Aorta (tissue), 5 donors: ENCODE results near the gene ZBTB40. TPM values are rescaled to one million over a fixed set of nuclear protein-coding genes. Genes with fewer than 3 reads are reported as not detected.

Experiments
- ATAC-seq: fragments of 200-7000 bp; cut with Tn5 transposase; one replicate; pipeline ENCODE4 v1.9.1; 2022; ENCODE audit warnings: moderate library complexity; ENCODE audit not compliant: low FRiP score
- DNase-seq, 2 donors: peaks; one replicate each; pipeline ENCODE4 v3.0.0-alpha.2; 2020
- H3K27ac ChIP-seq, 2 donors: one replicate each; pipeline ENCODE4 v1.5.1; 2013; ENCODE audit warnings: low read length in 2 of 2, mild to moderate bottlenecking in 2 of 2, moderate library complexity in 2 of 2, control low read depth in 1 of 2, inconsistent platforms in 1 of 2, low read depth in 1 of 2
- H3K27me3 ChIP-seq, 2 donors: one replicate each; pipeline ENCODE4 v1.6.1; 2013; ENCODE audit warnings: control low read depth in 1 of 2, low read length in 1 of 2, mild to moderate bottlenecking in 1 of 2, moderate library complexity in 1 of 2; ENCODE audit not compliant: insufficient read depth in 2 of 2, control insufficient read depth in 1 of 2
- H3K36me3 ChIP-seq, 2 donors: one replicate each; pipeline ENCODE4 v1.6.1; 2013; ENCODE audit warnings: control low read depth in 1 of 2, low read length in 1 of 2, mild to moderate bottlenecking in 1 of 2; ENCODE audit not compliant: insufficient read depth in 2 of 2, control insufficient read depth in 1 of 2
- H3K4me1 ChIP-seq, 2 donors: one replicate each; pipeline ENCODE4 v1.6.1; 2013; ENCODE audit warnings: low read length in 2 of 2, control low read depth in 1 of 2, mild to moderate bottlenecking in 1 of 2, moderate library complexity in 1 of 2; ENCODE audit not compliant: insufficient read depth in 2 of 2, control insufficient read depth in 1 of 2
- H3K4me3 ChIP-seq, 2 donors: one replicate each; pipeline ENCODE4 v1.5.1; 2013; ENCODE audit warnings: low read length in 2 of 2, control low read depth in 1 of 2, mild to moderate bottlenecking in 1 of 2
- H3K9me3 ChIP-seq: one replicate; pipeline ENCODE4 v1.6.1; 2013; ENCODE audit warnings: mild to moderate bottlenecking, low read length; ENCODE audit not compliant: control insufficient read depth
- WGBS, 2 donors: extraction: QIAGEN DNeasy Blood & Tissue Kit; methylation state at CpG; one replicate each; pipeline ENCODE4 v1.1.7; 2013; 5-methylcytosine and 5-hydroxymethylcytosine counted together
- intact Hi-C, 2 donors: fragments of 100-400 bp; cut with DNase I; formaldehyde crosslinking; loops; one replicate each; pipeline versions ENCODE4 v1.14.2 to v1.15.0; 2022
- polyA plus RNA-seq, 2 donors: library from polyadenylated mRNA; stranded (reverse); fragments of 200-250 nt; gene quantifications; one replicate each; pipeline ENCODE4 v1.2.3, GENCODE V29; 2013
- total RNA-seq, 2 donors: library from RNA; stranded (reverse); fragmentation: NEBNext Ultra II Directional; extraction: Animal tissue kit (Norgen Biotek cat#: 25700); gene quantifications; one replicate each; pipeline ENCODE4 v1.2.1, GENCODE V29; 2021
- donor health status: healthy with polysubstance abuse.
- donor health status: Bipolar disorder and iron deficiency.
- donor health status: DM: no; HTN: no; CAD: no.
- donor health status: DM: no; HTN: no; CAD: no.
- donor health status: DM: yes; HTN: yes; CAD: no.

The ZBTB40 gene
- total and polyA plus RNA-seq, 4 donors: 4.4 to 24.9 (median 20.2) TPM

DNA sequence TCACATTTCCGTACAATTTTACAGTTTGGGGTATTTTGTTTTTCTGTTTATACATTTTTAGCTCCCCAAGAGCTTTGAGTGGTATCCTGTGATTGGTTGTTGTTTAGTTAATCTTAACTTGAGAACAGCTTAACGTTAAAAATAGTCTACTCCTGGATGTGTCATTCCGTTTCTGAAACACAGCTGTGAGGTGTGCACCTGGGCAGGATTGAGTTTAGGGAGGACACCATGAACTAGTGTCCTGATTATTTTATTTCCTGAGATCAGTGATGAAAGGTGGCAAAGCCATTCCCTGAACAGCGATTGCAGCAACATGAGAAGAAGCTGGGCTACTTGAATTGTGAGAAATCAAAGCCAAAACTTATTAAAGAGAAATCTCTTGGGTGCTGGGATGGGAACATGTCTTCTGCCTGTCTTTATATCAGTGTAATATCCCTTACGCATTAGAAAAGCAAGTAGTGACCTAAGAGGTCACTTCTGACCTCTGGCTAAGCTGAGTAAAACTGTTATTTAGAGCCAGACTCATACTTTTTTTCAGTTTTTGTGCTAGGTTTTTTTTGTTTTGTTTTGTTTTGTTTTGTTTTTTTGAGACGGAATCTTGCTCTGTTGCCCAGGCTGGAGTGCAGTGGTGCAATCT is 43.4 kb downstream of the ZBTB40 start:
- peaks cover 0 to 2% of the 10 kb centered on the region in 2 donors for H3K36me3 ChIP-seq
- WGBS, 2 donors: 78 to 81% methylated on average over 6 of the region's 6 CpGs
- H3K27me3 ChIP-seq: no peaks in the 10 kb centered on the region

DNA sequence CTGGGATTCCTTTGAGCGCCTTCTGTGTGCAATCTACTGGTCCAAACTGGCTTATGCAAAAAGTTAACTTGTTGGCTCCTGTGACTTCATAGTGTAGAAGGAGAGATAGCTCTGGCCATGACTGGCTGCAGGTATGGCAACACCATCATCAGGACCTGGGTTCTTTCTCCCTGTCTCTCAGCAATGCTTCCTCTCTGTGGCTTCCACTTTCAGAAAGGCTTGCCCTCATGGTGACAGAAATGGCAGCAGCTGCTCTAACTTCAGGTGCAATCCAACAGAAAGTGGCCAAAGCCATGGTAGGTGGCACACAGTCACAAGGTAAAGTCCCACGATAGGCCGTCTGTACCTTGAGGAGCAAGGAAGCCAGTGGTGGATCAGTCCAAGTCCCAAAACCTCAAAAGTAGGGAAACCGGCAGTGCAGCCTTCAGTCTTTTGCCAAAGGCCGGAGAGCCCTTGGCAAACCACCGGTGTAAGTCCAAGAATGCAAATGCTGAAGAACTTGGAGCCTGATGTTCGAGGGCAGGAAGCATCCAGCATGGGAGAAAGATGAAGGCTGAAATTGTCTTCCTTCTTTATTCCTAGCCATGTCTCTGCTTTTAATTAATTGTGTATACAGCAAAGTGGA is 45.0 kb downstream of the ZBTB40 start:
- no peak for DNase-seq
- intact Hi-C loops: loop anchor here in 1 of 2 donors (10.0 kb wide), 1 partner anchor 52 kb away; no protein-coding TSS in a partner anchor
- H3K27me3 ChIP-seq: no peaks in the 10 kb centered on the region
- ATAC-seq: no peak
- peaks cover 0 to 6% of the 10 kb centered on the region in 2 donors for H3K4me1 ChIP-seq
- H3K27ac ChIP-seq: no peak overlapping the region
- H3K4me3 ChIP-seq: no peak overlapping the region
- H3K36me3 ChIP-seq: peaks cover 0 to 2% of the 10 kb centered on the region in 2 donors
- WGBS, 2 donors: 61 to 76% methylated on average over 7 of the region's 7 CpGs
- H3K9me3 ChIP-seq: no peaks in the 10 kb centered on the region

More for the DNA sequence above, 43.4 kb downstream of the ZBTB40 start:
- ATAC-seq (no peak), DNase-seq (no peak)
- H3K27ac ChIP-seq: no peak overlapping the region
- H3K4me1 ChIP-seq: peaks cover 0 to 5% of the 10 kb centered on the region in 2 donors
- H3K9me3 ChIP-seq: no peaks in the 10 kb centered on the region
- intact Hi-C loops: loop anchor here in 1 of 2 donors (10.0 kb wide), 1 partner anchor 50 kb away; no protein-coding TSS in a partner anchor
- no peak overlapping the region for H3K4me3 ChIP-seq

DNA sequence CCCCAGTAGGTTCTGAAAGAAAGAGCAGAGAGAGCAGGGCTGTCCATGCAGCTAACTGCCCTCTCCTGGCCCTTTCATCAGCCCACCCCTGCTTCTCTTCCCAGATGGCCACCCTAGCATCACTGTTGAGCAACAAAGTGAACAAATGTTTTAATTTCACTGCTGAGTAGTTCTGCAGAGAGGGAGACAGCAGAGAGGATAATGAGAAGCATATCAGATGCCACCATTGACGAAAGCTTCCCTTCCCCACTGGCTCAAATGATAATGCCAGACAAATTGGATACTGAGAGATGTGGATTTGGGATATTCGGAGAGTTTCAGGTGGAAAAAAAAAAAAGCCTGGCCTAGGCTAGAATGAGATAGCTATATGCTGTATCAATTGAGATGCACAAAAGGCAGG is 46.8 kb downstream of the ZBTB40 start:
- intact Hi-C loops: loop anchor here in 1 of 2 donors (10.0 kb wide), 1 partner anchor 54 kb away; no protein-coding TSS in a partner anchor
- DNase-seq (no peak), ATAC-seq (no peak)
- Histone ChIP-seq H3K4me1 (peaks cover 0 to 6% of the 10 kb centered on the region in 2 donors), H3K27ac (no peak overlapping the region), H3K4me3 (no peak overlapping the region), H3K27me3 (no peaks in the 10 kb centered on the region), H3K36me3 (peaks cover 0 to 2% of the 10 kb centered on the region in 2 donors), H3K9me3 (no peaks in the 10 kb centered on the region)
- 96 to 97% methylated on average over 2 of the region's 2 CpGs for WGBS, 2 donors

DNA sequence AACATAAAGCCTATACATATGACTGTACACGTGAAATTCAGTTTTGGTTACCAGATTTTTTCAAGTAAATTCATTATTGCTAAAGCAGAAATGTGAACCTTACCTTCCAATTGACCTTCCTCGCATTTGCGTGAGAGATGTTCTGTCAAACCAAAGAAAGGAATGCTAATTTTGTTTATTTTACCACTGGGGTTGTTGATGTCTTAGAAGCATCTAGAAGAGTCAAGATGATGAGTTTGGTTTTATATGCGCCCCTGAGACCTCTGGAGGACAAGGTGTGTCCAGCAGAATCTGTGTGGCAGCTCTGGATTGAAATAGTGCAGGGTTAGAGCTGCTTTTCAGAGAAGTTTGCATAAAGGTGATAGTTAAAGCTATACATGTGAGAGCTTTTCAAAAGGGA is 48.4 kb downstream of the ZBTB40 start:
- DNase-seq (no peak), ATAC-seq (no peak)
- Histone ChIP-seq H3K4me3 (no peak overlapping the region), H3K36me3 (peaks cover 0 to 2% of the 10 kb centered on the region in 2 donors), H3K4me1 (peaks cover 0 to 6% of the 10 kb centered on the region in 2 donors), H3K27me3 (no peaks in the 10 kb centered on the region), H3K9me3 (no peaks in the 10 kb centered on the region), H3K27ac (peak overlapping the region; percentile 49 to 92)
- intact Hi-C loops: no loop called here
- WGBS, 2 donors: 85 to 86% methylated on average over 4 of the region's 4 CpGs

DNA sequence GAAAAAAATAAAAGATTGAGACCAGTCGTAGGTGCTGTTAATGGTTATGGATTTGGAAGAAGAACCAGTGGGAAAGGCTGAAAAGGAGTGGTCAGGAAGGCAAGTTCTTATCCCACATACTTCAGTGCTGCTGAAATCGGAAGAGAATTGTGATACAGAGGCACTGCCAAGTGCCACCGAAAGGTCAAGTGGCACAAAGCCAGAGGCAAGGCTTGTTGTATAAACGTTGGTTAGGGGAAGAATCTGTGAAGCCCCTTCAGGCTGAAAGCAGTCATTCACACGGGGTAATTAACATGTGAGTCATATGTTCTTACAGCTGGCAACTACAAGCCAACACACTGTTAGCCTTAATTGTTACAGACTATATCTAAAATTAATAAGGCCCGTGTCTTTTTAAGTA is 48.8 kb downstream of the ZBTB40 start:
- Histone ChIP-seq H3K4me1 (peaks cover 0 to 6% of the 10 kb centered on the region in 2 donors), H3K27ac (peak overlapping the region; percentile 49 to 92), H3K27me3 (no peaks in the 10 kb centered on the region), H3K9me3 (no peaks in the 10 kb centered on the region), H3K36me3 (peaks cover 0 to 2% of the 10 kb centered on the region in 2 donors), H3K4me3 (no peak overlapping the region)
- ATAC-seq (peak; percentile 73), DNase-seq (peak in 1 of 2 donors; percentile 68)
- 7 to 12% methylated on average over 6 of the region's 6 CpGs for WGBS, 2 donors
- intact Hi-C loops: no loop called here

DNA sequence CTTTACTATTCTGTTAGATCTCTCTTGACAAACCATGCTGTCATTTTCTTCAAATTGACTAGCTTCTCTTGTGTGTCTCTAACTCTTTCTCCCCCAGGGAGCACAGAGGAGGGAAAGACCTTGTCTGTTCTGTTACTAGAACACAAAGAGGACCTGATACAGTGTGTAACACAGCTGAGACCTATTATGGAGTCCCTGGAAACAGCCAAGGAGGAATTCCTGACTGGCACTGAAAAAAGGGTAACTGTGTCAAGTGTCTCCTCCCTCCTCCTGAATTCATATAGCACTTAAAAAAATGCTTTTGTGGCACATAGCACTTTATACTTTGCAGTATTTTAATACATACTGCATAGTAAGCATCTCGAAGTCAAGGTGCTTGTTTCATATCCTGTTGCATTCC is 50.6 kb downstream of the ZBTB40 start:
- H3K27ac ChIP-seq: no peak overlapping the region
- no peak for DNase-seq
- ATAC-seq: no peak
- H3K4me1 ChIP-seq: peaks cover 0 to 6% of the 10 kb centered on the region in 2 donors
- 80 to 93% methylated on average over 1 of the region's 1 CpG for WGBS, 2 donors
- intact Hi-C loops: no loop called here
- no peaks in the 10 kb centered on the region for H3K27me3 ChIP-seq
- H3K36me3 ChIP-seq: peaks cover 0 to 5% of the 10 kb centered on the region in 2 donors
- no peak overlapping the region for H3K4me3 ChIP-seq
- H3K9me3 ChIP-seq: no peaks in the 10 kb centered on the region

DNA sequence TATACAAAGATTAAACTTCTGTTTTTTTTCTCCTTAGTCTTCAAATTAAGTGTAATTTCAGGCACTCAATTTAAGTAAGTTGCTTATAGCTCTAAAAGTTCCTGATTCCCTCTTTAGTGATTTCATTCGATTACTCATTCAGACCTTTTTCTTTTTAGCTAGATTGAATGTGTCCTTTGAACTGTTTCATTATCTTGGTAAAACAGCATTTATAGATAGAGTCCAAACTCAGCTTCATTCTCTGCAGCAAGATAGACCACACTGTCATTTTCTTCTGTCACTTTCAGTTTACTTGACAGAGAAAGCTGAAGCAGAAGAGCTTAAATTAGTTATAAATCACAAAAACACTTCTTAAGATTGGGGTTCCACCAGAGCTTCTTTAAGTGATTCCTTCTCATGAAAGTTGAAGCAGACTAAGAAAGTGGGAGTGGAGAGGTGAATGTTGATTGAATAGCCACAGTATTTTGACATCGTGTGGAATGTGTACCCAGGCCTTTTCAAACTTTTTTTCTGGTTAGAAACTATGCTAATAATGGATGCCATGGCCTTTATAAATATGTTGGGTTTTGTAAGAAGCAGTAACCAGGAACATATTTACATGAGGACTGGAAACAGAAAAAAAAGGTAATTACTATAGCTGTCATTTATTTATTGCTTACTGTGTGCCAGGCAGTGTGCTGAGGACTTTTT is 52.2 kb downstream of the ZBTB40 start:
- no peaks in the 10 kb centered on the region for H3K9me3 ChIP-seq
- no peak for ATAC-seq
- no peaks in the 10 kb centered on the region for H3K27me3 ChIP-seq
- H3K4me1 ChIP-seq: peaks cover 0 to 9% of the 10 kb centered on the region in 2 donors
- WGBS, 2 donors: 31 to 37% methylated on average over 2 of the region's 2 CpGs
- H3K4me3 ChIP-seq: no peak overlapping the region
- no peak for DNase-seq
- intact Hi-C loops: no loop called here
- peaks cover 0 to 9% of the 10 kb centered on the region in 2 donors for H3K36me3 ChIP-seq
- no peak overlapping the region for H3K27ac ChIP-seq

DNA sequence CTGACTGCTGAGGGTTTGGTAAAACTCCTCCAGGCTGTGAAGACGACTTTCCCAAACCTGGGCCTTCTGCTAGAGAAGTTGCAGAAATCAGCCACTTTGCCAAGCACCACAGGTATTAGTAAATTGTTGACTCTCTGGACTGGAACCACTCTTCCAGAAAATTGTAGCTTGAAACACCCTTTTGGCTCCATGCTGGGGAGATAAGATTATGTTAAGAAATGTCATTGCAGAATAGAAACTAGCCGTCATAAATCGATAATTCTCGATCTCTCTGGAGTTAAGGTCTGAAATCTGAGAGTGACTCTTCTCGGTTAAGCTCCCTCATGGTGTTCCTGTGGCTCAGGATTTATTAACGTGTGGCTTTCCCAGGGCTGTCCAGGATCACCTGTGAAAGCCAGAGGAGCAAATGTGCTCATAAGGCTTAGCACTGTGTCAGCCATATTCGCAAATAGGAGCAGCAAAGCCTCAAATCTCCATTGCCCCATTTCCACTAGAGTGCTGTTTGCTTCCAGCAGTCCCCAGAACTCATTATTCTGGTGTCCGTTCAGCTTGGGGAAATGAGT is 54.6 kb downstream of the ZBTB40 start:
- peaks cover 0 to 5% of the 10 kb centered on the region in 2 donors for H3K4me1 ChIP-seq
- no peaks in the 10 kb centered on the region for H3K9me3 ChIP-seq
- ATAC-seq: no peak
- H3K27ac ChIP-seq: no peak overlapping the region
- H3K36me3 ChIP-seq: peaks cover 0 to 9% of the 10 kb centered on the region in 2 donors
- no peak for DNase-seq
- H3K27me3 ChIP-seq: no peaks in the 10 kb centered on the region
- intact Hi-C loops: no loop called here
- H3K4me3 ChIP-seq: no peak overlapping the region
- 95% methylated on average over 8 of the region's 8 CpGs for WGBS, 2 donors
